Measurements from ENCODE around the gene MAD2L1.

MAD2L1 gene

DNA sequence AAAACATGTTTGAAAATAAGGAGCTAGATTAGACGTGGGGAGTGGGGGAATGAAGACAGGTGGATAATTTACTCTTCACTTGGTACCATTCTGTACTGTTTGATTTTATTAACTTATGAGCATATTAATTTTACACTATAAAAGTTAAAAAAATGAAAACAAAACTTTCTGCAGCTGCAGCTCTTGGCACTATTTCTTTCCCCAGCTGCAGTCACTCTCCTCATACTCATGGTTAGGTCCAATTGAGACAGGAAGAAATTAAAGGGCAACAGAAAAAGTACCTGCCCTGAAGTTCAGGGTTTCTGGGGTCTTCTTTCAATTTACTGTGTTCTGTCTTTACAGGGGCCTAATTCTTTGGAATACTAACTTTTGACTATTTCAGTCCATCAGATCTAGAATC, 15.4 kb downstream of the MAD2L1 start:
- H3K4me3 ChIP-seq (ENCODE audit: low read length), result no peak overlapping the region
- TF ChIP-seq, protein P1, sequence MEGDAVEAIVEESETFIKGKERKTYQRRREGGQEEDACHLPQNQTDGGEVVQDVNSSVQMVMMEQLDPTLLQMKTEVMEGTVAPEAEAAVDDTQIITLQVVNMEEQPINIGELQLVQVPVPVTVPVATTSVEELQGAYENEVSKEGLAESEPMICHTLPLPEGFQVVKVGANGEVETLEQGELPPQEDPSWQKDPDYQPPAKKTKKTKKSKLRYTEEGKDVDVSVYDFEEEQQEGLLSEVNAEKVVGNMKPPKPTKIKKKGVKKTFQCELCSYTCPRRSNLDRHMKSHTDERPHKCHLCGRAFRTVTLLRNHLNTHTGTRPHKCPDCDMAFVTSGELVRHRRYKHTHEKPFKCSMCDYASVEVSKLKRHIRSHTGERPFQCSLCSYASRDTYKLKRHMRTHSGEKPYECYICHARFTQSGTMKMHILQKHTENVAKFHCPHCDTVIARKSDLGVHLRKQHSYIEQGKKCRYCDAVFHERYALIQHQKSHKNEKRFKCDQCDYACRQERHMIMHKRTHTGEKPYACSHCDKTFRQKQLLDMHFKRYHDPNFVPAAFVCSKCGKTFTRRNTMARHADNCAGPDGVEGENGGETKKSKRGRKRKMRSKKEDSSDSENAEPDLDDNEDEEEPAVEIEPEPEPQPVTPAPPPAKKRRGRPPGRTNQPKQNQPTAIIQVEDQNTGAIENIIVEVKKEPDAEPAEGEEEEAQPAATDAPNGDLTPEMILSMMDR (conservative IDR thresholded peaks at IDR 0.05; ENCODE audit: low read depth, low read length), result no peak
- DNase-seq (ENCODE audit: low read depth), result no peak

DNA sequence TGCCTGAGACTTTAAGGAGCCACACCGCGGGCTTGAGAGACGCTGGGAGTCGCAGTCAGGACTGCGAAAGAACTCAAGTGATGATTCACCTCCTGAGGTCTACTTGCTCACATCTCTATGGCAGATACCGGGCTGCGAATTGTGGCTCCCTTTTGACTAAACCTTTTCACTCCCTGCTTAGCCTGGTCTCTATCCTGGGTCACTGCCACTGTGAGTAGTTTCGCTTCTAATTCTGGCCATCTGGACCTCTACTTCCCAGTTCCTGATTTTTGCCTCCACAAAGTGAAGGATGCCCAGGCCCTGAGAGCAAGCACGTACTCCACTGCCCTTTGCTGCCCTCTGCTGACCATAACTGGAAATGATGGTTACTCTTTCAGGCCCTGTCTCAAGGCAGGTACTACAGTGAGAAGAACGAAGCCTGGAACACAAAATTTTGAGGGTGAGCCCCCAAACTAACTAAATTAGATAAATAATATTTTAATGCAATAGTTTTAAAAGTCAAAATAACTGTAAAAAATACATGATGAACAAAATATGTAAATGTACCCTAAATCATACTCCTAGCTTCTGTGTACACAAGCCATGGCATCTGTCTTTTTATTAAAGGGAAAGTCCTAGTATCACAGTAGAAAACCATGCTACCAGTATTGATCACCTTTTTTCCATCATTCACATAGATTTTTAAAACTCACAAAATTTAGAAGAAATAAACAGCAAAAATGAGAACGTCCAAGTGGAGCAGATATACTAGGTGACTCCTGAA, 16.7 kb downstream of the MAD2L1 start:
- H3K4me3 ChIP-seq (ENCODE audit: low read length), result no peak overlapping the region
- peak; percentile 19 for DNase-seq (ENCODE audit: low read depth)
- TF ChIP-seq, protein P1 (conservative IDR thresholded peaks at IDR 0.05; ENCODE audit: low read depth, low read length), result peak; percentile 82

DNA sequence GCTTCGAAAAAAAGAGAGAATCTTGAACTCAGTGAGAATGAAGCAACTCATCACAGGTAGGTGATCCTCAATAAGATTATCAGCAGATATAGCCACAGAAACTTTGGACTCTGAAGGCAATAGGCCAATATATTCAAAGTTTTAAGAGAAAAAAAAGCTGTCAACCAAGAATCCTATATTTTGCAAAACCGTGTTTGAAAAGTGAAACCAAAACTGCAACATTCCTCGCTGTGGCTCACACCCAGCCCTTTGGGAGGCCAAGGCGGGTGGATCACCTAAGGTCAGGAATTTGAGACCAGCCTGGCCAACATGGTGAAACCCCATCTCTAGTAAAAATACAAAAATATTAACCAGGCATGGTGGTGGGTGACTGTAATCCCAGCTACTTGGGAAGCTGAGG, 22.8 kb downstream of the MAD2L1 start:
- no peak for DNase-seq (ENCODE audit: low read depth)
- TF ChIP-seq, protein P1 (conservative IDR thresholded peaks at IDR 0.05; ENCODE audit: low read depth, low read length), result no peak
- H3K4me3 ChIP-seq (ENCODE audit: low read length), result no peak overlapping the region

DNA sequence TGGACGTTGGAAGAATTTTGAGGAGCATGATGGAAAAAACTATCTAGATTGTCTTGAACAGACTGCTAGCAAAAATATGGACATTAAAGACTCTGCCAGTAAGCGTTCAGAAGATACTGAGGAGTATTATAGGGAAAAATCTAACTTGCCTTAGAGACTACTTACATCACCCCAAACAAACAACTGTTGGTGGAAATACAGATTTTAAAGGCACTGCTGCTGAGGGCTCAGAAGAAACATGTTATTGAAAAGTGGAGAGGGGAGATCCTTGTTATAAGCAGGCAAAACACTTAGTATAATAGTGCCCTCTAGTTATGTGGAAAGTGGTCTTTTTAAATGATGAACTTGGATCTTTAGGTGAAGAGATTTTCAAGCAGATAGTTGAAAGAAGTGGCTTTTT, 29.2 kb downstream of the MAD2L1 start:
- TF ChIP-seq, protein P1 (conservative IDR thresholded peaks at IDR 0.05; ENCODE audit: low read depth, low read length), result no peak
- no peak overlapping the region for H3K4me3 ChIP-seq (ENCODE audit: low read length)
- DNase-seq (ENCODE audit: low read depth), result no peak

DNA sequence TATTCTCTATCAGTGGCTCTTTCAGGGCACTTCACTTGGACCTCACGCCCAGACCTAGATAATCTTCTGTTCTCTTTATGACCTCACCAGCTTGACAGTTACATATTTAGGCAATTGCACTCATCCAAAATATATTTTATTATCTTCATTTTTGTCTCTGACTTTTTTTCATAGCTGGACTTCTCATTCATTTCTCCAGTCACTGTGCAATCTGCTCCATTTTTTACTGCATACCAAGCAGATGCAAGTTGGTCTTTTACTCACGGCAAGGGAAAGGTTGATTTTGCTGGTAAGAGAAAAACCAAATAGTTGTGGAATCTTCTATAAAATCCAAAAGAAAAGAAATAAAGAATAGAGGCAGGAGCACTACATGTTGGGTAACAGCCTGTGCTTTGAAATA, 31.7 kb downstream of the MAD2L1 start:
- TF ChIP-seq, protein P1 (conservative IDR thresholded peaks at IDR 0.05; ENCODE audit: low read depth, low read length), result no peak
- H3K4me3 ChIP-seq (ENCODE audit: low read length), result no peak overlapping the region
- DNase-seq (ENCODE audit: low read depth), result no peak

DNA sequence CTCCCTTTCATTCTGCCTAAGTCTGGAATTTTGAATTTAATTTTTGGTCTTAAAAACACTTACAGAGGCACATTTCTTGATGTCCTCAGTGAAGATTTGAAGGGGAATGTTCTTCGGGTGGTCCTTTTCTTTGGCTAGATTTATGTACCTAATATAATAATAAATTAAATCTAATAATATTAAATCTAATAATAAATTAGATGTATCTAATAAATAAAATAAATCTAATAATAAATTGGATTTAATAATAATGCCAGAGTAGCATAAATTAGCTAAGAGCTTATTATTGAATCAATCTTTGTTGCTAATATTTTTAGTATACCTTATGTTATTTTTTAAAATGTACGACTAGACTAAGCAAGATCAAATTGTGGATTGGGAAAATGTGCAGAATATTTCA, 39.8 kb downstream of the MAD2L1 start:
- DNase-seq (ENCODE audit: low read depth), result no peak
- TF ChIP-seq, protein P1 (conservative IDR thresholded peaks at IDR 0.05; ENCODE audit: low read depth, low read length), result no peak
- H3K4me3 ChIP-seq (ENCODE audit: low read length), result no peak overlapping the region

DNA sequence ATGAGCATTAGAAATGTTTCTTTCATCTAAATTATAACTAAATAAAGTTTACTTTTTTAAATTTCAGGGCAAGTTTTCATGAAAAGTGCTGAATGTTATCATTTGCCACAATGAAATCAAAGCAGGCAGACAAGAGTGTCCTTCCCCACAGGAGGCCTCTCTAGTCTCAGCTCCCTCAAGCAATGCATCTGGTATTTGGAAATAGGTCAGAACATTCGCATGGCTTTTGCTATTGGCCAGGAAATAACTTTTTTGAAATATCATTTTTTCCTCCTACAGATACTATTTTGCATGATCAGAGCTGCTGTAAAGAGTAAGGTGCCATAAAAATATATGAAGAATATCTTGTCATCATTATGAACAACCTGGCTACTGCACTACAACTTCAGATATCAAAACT, 41.1 kb downstream of the MAD2L1 start:
- H3K4me3 ChIP-seq (ENCODE audit: low read length), result no peak overlapping the region
- DNase-seq (ENCODE audit: low read depth), result no peak
- TF ChIP-seq, protein P1 (conservative IDR thresholded peaks at IDR 0.05; ENCODE audit: low read depth, low read length), result no peak

All from retinal pigment epithelial cell (primary cell).